Epithelial cell of esophagus (primary cell): Measurements from ENCODE around the gene CTSD.

Experiments used
- DNase-seq: peaks from one replicate; pipeline ENCODE4 v3.0.0; 2010; ENCODE audit warnings: low read depth
- H3K4me3 ChIP-seq: 2 replicates; pipeline ENCODE4 v1.5.1; 2011; ENCODE audit warnings: mild to moderate bottlenecking, low read length, control low read depth
- TF ChIP-seq, protein P1 (sequence below): IDR thresholded peaks from 2 replicates; pipeline ENCODE4 v1.5.1; 2011; ENCODE audit warnings: low read depth, mild to moderate bottlenecking, low read length, control low read depth, inconsistent platforms; ENCODE audit not compliant: insufficient read depth; ENCODE audit errors: missing control alignments

CTSD gene

DNA sequence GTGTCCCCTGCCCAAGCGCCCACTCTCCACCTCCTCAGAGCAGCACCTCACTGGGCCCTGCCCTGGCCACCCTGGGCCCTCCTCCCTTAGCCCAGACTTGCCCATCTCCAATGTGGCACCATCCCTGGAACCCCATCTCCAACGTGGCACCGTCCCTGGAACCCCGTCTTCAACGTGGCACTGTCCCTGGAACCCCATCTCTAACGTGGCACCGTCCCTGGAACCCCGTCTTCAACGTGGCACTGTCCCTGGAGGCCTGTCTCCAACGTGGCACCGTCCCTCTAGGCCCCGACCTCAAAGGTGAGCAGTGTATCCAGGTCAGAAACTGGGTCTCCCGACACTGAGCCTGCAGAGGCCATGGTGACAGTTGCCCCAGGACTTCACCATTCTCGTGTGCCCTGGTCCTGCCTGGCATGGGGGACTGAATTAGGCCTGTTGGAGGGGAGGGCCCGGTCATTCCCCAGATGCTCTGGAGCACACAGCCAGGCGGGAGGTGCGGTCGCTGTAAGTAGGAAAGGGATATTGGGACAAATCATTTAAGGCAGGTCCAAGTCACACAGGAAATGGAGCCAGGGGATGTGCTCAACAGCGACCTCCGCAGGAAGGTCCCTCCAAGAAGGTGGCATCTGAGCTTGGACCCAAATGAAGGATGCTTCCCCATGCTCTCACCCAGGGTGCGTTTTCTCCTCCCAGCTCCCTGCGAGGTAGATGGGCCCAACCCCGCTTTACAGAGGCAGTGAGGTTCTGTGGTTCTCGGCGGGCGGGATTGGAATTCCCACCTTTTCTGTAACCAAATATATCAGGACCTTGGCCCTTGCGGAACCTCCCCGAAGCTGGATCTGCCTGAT lies 2.4 kb upstream of the CTSD start:
- DNase-seq = no peak
- no peak overlapping the region for H3K4me3 ChIP-seq
- TF ChIP-seq, protein P1, sequence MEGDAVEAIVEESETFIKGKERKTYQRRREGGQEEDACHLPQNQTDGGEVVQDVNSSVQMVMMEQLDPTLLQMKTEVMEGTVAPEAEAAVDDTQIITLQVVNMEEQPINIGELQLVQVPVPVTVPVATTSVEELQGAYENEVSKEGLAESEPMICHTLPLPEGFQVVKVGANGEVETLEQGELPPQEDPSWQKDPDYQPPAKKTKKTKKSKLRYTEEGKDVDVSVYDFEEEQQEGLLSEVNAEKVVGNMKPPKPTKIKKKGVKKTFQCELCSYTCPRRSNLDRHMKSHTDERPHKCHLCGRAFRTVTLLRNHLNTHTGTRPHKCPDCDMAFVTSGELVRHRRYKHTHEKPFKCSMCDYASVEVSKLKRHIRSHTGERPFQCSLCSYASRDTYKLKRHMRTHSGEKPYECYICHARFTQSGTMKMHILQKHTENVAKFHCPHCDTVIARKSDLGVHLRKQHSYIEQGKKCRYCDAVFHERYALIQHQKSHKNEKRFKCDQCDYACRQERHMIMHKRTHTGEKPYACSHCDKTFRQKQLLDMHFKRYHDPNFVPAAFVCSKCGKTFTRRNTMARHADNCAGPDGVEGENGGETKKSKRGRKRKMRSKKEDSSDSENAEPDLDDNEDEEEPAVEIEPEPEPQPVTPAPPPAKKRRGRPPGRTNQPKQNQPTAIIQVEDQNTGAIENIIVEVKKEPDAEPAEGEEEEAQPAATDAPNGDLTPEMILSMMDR = no peak

DNA sequence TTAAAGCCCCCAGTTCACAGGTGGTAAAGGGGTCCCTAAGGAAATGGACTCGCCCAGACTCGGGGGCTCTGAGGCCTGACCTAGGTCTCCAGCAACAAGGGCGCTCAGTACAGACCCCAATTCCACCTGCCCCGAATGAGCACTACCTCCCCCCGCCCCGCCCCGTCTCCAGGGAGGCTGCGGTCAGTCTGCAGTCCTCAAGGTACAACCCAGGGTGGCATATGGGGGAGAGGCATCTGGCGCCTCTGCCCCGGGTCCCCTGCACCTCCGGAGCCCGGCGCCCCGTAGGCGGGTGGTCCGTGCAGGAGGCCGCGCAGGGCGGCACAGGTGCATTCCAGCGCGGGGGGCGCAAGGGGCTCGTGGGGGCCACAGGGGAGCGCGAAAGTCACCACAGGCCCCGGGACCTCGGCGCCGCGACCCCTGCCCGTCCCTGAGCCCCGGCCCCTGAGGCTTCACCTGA lies 361 bp downstream of the CTSD start:
- TF ChIP-seq, protein P1 = no peak
- DNase-seq = no peak
- H3K4me3 ChIP-seq = peak overlapping the region; percentile 91

DNA sequence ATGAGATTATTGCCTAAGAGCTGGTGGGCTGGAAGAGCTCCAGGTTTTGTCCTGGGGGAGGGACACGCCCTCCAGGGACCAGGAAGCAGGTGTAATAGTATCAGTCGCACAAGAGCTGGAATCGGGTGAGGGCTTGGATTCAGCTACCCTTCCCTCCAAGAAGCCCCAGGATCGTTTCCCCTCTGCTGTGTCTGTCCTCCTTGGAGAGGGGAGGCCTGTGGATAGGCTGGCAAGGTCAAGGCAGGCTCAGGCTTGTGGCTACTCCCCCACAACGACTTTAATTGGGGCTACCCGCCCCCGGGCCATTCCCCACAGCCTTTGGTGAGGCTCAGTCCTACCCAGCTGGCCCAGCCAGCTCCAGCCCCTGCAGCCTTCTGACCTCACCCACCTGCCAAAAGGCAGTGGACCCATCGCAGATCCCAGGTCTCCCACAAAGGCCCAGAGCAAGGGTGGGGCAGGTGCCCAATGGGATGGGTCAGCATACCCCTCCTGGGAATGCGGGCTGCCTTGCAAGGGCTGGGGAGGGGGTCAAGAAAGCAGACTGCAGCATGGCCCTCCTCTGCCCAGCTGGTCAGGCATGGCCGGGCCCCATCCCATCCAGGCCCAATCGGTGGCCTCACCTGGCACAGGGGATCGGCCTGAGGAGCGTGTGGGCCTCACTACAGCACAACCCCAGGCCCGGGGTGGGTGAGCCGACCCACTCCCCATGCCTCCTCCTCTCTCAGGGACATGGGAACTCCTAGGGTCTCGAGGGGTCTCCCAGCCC lies 1.0 kb downstream of the CTSD start:
- TF ChIP-seq, protein P1 = no peak
- H3K4me3 ChIP-seq = peak overlapping the region; percentile 91
- DNase-seq = peak; percentile 74

DNA sequence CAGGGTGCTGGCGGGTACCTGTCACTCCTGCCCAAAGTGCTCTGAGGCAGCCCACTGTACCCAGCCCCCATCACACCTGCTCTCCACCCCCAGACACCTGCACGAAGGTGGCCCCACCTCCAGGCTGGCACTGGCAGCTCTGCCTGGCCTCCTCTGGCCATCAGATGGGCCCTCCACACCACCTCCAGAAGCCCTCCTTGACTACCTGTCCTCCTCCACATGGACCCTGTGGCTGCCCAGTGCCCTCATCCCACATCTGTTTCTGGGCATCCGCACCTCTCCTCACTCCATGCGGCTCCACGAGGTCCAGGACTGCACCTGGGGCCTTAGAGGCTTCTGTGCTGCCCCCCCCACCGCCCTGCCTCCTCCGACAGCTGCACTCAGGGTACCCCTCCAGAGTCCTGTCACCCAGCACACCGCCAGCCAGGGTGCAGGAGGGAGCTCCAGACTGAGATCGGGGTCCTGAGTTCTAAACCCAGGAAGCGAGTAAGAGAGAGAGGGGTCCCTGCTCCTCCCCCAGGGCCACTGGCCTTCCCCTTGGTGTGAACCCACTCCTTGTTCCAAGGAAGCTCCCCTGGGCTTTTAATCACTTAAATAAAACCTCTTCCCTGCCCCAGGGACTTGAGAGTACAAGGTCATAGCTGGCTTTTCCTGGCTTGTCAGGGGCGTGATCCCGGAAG lies 1.7 kb downstream of the CTSD start:
- peak overlapping the region; percentile 91 for H3K4me3 ChIP-seq
- DNase-seq = no peak
- TF ChIP-seq, protein P1 = no peak

DNA sequence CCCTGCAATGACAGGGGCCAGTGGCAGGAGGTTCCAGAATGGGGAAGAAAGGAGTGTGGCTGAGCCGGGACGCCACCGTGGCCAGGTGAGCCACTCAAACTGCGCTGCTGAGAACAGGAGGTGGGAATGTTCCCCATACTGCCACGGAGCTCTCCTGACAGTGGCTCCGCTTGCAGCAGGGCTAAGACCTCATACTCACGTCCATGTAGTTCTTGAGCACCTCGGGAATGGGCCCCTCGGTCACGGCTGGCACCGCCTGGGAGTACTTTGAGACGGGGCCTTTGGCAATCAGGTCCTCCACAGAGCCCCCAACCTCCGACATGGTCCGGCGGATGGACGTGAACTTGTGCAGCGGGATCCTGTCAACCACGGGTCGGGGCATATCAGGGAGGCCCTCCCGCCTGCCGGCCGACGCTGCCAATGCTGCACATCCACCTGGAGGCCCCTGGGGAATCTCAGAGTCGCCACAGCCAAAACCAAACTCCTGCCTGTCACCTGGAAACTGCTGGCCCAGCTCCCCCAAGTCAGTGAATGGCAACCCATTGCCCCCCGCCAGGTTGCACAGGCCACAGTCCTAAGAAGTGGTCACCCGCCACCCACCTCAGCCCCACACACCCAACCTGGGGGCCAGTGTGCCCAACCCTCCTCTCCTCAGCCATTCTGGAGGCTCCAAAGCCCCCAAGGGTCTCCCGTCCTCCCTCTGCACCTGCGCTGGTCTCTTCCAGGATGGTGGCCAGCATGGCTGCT lies 2.4 kb downstream of the CTSD start:
- no peak for DNase-seq
- TF ChIP-seq, protein P1 = no peak
- peak overlapping the region; percentile 91 for H3K4me3 ChIP-seq
